Pulmonary artery endothelial cell (primary cell): ENCODE data around the gene CTSO. TPM values are rescaled to one million over a fixed set of nuclear protein-coding genes. Genes with fewer than 3 reads are reported as not detected.
"Not testable (repeated sequence)": the region's sequence is repeated elsewhere in the genome, so short reads cannot be mapped to it uniquely, and the experiment has no call there.

Source experiments
- DNase-seq: peaks from one replicate; pipeline ENCODE4 v3.0.0-alpha.2; 2011; ENCODE audit warnings: low read depth, low spot score
- total RNA-seq: library from RNA; depleted of rRNA; stranded (reverse); fragments of >200 nt; gene quantifications from 2 replicates; pipeline ENCODE4 v1.2.3, GENCODE V29; 2014

The CTSO gene
- total RNA-seq, 1 donor from 2014 or later: 12.1 TPM

- no peak for DNase-seq
Measured at GRCh38 chr4:155907556-155907955, 46.1 kb downstream of the CTSO start.

GRCh38 chr4:155906554-155907247 lies 47.0 kb downstream of the CTSO start:
- DNase-seq: no peak

GRCh38 chr4:155904331-155904730 lies 49.3 kb downstream of the CTSO start:
- no peak for DNase-seq

- DNase-seq: no peak
Measured at GRCh38 chr4:155903453-155903852, 50.2 kb downstream of the CTSO start, which contains the start of gene TDO2. Gene TDO2 (plus strand): TSS chr4:155903696. CDS start chr4:155903759, 63 bp downstream.

- no peak for DNase-seq
Measured at GRCh38 chr4:155901013-155901412, 52.7 kb downstream of the CTSO start.

- DNase-seq: no peak
Measured at GRCh38 chr4:155900381-155900780, 53.3 kb downstream of the CTSO start.

- no peak for DNase-seq
Measured at GRCh38 chr4:155899891-155900290, 53.8 kb downstream of the CTSO start.

GRCh38 chr4:155898371-155898770 lies 55.3 kb downstream of the CTSO start:
- DNase-seq: not testable (repeated sequence)

- no peak for DNase-seq
Measured at GRCh38 chr4:155891058-155891457, 62.6 kb downstream of the CTSO start.

- no peak for DNase-seq
Measured at GRCh38 chr4:155889946-155890345, 63.7 kb downstream of the CTSO start.

- DNase-seq: no peak
Measured at GRCh38 chr4:155889031-155889793, 64.5 kb downstream of the CTSO start.

- DNase-seq: no peak
Measured at GRCh38 chr4:155887847-155888570, 65.7 kb downstream of the CTSO start.

GRCh38 chr4:155887045-155887444 lies 66.6 kb downstream of the CTSO start:
- no peak for DNase-seq

- DNase-seq: no peak
Measured at GRCh38 chr4:155885666-155886065, 68.0 kb downstream of the CTSO start.

- no peak for DNase-seq
Measured at GRCh38 chr4:155883895-155884294, 69.8 kb downstream of the CTSO start.

- DNase-seq: no peak
Measured at GRCh38 chr4:155881555-155881954, 72.1 kb downstream of the CTSO start.

- DNase-seq: no peak
Measured at GRCh38 chr4:155879767-155880166, 73.9 kb downstream of the CTSO start.

GRCh38 chr4:155878611-155879010 lies 75.1 kb downstream of the CTSO start:
- DNase-seq: no peak

- DNase-seq: no peak
Measured at GRCh38 chr4:155877971-155878370, 75.7 kb downstream of the CTSO start.

GRCh38 chr4:155875878-155876277 lies 77.8 kb downstream of the CTSO start:
- no peak for DNase-seq
